Measurements from ENCODE around the gene RXRA.

The RXRA gene

DNA sequence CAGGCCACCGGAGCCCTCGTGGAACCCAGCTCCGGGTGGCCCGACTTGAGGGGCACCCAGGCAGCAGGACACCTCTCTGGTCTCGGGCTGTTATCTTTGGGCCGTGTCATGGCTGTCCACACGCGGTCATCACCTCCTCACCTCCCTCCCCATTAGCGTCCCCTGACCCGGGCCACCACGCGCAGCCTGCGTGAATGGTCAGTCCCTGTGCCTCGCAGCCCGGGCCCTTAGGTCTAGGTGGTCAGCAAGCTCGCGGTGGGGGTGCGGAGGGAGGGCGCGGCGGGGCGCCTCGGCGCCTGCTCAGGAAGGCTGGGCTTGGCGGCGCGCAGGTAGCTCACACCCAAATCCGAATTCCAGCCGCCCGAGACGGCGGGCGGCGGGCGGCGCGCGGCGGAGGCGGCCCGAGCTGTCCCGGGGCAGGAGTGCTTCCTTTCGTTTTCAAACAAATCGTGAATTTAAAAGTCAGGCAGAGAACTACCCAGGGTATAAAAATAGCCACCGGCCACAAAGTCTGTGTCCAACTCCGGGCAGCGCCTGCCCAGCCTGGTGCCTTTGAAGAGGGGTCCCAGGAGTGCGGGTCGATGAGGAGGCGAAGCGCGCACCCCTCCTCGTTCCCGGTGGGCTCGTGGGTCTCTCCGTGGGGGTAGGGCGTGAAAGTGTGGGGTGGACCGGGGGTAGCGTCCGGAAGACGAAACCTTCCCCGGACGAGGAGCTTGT is 1.0 kb upstream of the RXRA start:
- DNase-seq: peak in 1 of 2 experiments; percentile 24

DNA sequence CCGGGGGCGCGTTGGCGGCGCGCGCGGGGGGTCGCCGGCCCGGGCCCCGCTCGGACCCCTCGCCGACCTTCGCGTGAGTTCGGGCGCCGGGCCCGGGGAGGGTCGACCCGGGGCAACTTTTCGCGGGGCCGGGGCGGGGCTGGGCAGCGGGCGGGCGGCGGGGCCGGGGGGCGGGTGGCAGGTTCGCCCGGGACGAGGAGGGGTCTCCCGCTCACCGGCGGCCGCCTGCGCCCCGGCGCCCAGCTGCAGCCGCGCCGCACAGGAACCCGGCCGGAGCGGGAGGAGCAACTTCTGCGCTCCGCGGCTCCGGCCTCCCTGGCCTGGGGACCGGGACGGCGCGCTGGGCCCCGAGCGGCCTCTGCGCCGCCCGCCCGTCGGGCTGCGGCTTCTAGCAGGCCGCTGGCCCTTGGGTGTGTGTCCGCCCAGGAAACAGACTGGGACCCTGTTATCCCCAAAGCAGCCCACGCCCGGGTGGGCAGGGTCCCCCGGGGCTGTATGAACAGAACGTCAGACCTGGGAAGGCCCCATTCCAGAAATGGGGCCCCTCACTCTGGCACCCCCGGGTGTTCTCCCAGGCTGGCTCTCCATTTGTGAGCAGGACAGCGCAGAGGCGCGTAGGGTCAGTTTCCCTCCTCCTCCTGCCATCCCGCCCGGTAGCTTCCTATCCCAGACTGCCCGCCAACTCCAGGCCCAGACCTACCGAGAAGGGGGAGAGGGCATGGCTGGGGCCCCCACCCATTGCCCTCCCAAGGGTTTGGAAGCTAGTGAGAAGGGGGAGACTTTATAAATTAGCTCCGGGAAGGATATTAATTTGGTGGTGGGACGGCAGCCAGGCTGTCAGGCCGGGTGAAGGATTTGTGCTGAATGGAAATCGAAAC is 708 bp downstream of the RXRA start:
- DNase-seq: no peak

DNA sequence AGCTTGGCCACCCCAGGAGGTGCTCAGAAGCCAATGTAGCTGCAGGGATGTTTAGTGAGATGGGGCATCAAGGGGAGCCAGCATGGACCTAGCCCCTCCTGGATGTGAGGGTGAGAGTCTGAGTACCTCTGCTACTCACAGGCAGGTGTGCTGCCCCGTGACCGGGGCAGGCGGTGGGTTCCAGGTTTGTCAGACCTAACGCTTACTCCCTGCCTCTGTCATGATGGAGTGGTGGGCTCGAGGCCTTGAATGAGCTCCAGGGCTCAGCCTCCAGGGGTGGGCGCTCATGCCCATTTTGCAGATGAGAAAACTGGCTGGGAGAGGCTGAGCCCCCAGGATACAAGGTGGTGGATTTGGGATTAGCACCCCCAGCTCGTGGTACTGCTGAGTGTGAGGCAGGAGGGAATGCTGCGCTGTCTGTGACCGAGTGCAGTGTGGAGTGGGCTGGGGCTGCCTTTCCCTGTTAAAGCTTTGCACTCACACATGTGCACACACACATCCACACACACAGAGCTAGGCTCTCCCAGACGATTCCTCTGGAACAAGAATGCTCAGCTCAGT is 1.5 kb downstream of the RXRA start:
- no peak for DNase-seq

DNA sequence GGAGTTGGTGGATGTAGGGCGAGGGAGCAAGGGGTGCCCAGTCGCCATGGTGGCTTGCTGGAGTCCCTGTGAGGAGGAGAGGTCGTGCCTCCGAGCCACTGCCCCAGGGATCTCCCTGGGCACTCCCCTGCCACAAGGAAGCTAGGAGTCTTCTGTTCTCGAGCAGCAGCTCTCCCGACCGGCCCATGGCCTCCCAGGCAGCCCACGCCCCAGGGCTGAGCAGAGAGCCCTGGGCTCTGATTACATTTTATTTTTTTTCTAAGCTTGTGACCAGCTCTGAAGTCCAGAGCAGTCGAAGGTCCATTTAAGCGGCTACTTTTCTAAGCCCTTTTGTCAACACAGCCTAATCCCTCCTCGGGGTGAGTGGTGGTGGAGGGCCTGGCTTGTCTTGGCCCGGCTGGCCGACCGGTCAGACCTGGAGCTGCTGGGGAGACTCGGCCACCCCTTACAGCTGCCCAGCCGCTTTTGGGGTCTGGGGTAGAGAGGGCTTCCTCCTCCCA is 2.1 kb downstream of the RXRA start:
- DNase-seq: no peak

DNA sequence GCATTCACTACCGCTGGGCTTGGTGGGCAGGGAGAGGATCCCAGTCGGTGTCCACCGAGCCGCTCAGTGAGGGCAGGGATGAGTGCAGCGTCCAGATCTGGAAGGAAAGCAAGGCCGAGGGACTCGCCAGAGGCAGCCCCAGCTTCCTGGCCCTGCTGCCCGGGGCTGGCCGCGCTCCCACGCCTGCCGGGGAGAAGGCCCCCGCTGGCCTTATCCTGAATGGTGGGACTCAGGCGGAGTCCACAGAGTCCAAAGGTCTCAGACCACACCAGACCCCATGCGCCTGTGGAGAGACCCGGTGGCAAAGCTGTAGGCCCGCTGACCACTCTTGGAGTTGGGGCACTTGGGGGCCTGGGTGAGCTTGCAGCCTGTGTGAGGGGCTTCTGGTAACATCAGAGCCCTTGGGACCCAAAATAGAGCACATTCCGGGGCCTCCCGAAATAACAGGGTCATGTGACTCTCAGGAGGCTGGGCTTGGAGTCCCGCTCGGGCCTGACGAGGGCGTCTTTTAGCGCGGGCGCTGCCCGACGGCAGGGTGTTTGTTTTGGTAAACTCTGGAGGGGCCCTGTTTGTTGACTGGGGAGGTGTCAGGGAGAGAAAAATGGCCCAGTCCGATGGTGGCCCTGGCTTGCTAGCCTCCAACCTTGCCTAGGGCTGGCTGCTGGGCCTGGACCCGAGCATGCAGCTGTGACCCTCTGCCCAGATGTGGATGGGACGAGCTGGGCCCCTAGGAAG is 2.8 kb downstream of the RXRA start:
- DNase-seq: no peak

DNA sequence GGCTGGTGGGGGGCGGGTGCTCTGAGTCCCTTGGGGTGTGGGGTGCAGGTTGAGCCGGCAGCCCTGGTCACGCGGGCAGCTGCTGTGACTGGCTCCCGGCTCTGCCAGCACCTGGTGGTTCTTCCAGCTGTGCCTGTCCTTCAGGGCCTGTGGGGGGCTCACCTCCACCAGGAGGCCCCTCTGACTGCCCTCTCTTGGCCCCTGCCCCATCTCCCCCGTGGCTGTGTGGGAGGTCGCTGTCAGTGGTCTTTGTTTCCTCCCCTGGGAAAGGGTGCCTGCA is 3.3 kb downstream of the RXRA start:
- no peak for DNase-seq

DNA sequence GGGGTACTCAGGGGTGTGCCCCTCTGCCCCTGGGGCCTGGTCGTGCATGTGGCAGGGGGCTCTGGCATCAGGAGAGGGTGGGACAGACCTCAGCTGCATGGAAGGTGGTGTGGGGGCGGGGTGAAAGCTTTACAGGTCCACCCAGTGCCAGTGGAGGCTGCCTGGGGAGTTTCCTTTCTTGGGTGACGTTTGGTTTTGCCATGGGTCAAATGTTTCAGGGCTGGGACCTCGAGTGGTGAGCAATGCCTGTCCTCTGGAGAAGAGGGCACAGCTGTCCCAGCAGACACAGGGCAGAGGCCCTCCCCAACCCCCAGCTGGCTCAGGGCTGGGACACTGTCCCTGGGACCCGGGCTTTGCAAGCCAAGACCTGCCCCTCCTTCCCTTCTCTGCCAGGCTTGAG is 3.6 kb downstream of the RXRA start:
- no peak for DNase-seq

DNA sequence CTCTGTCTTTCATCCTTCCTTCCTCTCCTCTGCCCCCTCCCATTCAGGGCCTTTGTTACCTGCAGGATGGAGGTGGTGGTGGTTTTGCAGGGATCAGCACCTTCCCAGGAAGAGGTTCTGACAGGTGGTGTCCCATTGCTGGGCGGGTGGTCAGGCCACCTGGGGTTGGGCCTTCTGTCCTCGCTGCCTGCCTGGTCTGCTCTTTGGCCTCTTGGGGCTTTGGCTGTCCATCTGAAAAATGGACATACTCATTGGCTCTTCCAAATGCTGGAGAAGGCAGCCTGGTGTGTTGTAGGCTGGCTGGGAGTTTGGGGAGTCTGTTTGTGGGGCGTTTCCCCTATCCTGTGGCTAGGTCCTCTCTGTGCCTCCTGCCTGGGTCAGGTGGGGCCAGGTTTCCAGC is 4.3 kb downstream of the RXRA start:
- DNase-seq: no peak

DNA sequence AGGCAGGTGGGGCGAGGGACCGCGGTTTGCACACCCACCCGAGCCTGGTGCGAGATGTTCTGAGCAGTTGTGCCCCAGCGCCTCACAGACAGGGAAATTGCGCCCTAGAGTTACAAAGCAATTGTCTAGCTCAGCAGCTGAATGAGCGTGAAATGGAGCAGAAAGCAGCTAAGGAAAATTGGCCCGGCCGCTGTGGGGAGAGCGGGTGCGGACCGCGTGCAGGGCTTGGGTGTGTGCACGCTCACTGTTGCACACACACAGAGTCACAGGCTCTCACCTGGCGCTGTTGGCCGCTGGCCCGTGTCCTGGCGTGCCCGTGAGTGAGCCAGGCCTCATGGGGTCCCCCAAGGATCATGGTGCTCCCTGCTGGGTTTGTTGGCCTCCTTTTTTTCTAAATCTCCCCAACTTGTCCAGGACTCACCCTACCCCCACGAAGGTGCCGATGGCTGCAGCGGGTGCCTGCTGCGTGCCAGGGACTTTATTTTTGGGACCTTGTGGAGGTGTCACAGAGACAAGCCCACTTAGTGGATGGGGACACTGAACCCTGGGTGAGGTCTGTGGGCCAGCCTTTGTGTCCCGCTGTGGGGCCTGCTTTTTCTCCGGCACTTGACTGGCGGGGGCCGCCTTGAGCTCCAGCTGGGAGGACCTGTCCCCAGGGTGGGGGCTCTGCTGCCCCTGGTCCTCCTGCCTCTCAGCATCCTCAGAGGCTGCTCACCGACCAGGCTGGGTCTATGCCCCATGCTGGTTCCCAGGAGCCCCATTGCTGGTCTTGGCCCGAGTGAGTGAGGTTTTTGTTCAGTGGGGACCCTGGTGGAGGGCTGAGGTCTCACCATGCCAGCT is 5.2 kb downstream of the RXRA start:
- no peak for DNase-seq

DNA sequence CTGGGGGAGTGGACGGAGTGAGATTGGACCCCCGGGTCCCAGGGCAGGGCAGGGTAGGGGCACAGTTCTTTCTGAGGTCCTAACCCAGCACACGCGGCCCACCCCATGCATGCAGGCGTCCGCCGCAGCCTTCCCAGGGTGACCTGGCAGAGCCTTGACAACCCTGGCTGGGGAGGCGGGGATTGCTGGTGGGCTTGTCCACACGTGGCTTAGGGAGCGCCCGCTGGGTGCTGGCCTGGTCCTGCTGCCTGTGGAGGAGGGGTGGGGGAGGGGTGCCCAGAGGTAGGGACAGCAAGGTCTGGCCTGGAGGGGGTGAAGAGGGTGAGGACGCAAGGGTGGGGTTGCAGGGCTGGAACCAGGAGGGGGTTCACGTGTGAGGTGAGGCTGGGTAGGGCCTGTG is 6.0 kb downstream of the RXRA start:
- DNase-seq: no peak

DNA sequence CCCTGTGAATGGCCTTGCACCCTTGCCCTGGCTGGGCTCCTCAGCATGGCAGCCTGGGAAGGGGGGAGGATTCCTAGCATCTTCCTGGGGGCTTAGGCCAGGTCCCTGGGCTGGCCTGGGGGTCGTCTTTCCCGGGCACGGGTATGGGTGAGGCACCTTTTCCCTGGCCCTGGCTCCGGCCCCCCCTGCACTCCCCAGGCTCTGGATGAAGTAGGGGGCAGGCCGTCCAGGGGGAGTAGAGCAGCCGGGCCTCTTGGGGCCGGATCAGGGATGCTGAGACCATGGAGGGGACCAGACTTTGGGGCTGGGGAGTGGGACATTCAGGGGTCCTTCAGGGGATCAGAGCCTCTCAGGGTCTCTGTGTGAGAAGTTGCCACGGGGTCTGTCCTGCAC is 6.6 kb downstream of the RXRA start:
- no peak for DNase-seq

DNA sequence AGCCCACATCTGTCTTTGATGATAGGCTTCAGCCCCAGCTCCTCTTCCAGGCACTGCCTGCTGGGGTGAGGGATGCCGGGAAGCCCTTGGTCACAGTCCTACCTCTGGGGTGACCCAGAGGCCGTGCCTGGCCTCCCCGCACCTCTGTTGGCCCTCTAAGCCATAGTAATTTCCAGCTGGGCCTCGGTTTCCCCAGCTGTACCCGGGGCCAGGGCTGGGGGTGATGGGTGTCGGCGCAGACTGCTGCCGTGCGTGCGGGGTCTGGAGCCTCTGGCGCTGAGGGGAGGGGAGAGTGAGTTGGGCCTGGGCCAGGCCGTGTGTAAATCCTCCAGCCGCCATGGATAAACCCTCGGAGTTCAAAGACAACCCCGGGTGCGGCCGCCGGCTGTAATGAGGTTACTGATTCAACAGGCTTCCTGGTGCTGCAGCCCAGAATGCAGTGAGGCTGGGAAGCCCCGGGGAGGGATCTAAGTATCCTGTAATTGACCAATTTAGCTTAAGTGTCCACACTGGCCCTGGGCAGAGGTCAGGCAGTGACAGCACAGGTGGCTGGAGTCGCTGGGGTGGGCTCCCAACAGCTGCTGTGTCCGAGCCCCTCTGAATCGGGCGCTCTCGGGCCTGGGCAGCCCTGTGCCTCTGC is 7.1 kb downstream of the RXRA start:
- DNase-seq: no peak

DNA sequence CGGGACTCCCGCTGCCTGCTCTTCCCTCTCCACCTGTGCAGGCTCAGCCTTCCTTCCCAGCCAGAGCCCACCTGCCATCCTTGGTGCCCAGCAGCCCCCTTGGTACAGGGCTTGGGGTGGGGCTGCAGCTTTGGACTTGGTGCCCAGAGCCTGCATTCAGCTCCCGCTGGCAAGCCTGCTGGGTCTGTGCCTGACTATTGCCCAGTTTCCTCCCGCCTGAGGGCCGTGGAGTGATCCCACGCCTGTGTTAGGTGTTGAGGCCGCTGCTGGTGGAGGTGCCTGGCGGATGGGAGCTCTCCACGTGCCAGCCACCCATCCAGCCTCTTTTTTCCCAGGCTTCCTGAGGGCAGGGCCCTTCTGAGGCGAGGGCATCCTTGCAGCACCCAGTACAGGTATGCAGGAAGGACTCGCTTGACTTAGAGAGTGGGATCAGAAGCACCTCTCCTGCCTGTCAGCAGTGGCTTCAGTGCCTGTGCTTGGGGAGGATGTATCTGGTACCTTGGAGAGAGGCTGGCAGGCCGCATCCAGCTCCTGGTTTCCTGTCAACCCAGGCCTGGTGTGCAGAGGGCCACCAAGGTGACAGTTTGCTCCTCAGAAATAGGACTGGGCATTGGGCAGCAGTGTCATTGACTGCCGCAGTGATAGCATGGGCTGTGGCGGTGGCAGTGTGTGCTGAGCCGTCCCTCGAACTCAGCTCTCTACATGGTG is 7.8 kb downstream of the RXRA start:
- DNase-seq: no peak

DNA sequence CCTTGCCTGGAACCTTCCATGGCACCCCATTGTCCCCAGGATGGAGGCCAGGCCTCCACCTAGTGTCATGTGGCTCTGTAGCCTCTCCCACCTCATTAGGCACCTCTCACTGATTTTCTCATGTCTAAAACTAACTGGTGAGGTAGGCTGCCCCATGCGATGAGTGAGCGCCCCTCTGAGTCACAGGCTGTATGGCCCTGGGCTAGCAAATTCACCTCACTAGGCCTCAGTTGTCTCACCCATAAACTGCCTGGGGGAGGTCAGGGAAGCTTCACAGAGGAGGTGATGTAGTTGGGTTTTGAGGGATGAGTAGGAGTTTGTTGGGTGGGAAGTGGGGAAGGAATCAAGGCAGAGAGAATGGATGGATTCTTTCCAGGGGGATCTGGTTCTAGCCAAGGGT is 8.8 kb downstream of the RXRA start:
- no peak for DNase-seq

DNA sequence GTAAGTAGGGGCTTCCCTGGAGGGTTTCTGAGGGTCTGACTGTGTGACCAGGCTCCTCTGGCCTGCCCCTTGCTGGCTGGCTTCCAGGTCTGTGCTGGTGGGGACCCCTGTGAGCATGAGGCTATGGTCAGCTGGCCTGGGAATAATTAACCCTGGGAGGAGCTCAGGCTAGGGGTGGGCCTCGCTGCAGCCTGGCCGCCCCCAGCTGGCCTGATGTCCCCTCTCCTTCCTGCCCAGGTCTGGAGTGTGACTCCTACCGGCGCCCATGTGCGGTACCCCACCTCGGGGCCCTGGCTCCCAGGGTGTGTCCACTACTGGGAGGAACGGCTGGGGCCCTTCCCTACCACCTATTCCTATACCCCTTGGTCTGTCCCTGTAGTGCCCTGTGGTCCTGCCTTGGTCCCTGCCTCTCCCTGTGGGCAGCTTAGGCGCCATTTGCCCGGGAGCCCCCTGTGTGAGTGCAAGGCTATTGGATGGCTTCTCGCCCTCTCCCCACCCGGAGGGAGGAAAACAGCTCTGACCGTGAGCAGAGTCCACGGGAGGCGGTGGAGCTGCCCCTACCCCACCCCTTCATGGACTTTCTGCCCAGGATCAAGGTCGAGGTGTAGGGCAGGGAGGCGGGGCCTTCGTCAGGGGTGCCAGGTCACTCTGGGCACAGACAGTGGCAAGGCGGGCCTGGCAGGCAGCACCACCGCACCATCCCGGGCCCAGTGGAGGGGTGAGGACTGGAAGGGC is 9.4 kb downstream of the RXRA start:
- no peak for DNase-seq

DNA sequence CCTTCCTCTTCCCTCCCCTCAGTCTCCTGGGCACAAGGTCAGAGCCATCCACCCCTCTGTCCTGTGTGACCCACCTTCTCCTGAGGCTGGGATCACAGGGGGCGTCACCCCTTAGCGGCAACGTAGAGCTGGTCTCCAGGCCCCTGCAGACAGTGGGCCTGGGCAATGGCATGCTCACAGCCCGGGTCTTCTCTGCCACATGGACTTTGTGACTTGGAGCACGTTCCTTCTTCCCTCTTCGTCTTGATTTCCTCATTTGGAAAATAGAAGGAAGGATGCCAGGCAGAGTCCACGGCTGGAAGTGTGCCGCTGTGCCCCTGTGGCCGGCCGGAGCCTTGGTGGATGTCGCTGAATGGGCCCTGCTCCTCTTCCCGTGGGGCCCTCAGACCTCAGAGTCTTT is 10.0 kb downstream of the RXRA start:
- no peak for DNase-seq

DNA sequence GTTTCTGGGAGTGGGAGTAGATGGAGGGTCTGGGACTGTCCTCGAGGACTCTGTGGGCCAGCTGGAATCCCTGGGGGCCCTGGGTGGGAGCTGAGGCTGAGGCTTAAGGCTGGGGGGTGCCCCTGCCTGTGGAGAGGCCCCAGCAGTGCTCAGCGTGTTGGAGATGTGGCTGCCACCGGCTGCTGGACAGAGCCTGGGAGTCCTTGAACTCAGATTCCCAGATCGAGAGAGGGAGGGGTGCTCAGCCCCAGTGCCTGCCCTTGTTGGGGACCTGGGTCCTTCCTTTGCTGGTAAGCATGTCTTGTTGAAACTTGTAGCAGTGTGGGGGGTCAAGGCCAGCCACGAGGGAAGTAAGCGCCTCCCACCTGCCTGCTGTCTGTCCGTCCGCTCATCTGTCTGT is 10.7 kb downstream of the RXRA start:
- DNase-seq: no peak

DNA sequence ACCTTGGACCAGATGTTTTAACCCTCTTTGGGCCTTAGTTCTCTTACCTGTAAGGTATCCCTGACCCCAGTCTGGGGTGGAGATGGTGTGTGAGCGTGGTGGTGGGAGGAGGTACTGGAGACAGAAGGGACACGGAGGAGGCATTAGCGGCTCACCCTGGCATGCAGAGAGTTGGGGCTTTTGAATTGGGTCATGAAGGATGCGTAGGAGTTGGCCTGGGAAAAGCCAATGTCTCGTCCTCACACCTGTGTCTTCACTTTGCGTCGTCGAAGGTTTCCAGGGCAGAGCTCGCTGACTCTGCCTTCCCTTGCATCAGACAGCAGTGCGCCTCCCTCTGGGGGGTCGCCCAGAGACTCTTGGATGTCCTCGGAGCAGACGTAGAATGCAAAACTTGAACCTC is 11.2 kb downstream of the RXRA start:
- DNase-seq: no peak

DNA sequence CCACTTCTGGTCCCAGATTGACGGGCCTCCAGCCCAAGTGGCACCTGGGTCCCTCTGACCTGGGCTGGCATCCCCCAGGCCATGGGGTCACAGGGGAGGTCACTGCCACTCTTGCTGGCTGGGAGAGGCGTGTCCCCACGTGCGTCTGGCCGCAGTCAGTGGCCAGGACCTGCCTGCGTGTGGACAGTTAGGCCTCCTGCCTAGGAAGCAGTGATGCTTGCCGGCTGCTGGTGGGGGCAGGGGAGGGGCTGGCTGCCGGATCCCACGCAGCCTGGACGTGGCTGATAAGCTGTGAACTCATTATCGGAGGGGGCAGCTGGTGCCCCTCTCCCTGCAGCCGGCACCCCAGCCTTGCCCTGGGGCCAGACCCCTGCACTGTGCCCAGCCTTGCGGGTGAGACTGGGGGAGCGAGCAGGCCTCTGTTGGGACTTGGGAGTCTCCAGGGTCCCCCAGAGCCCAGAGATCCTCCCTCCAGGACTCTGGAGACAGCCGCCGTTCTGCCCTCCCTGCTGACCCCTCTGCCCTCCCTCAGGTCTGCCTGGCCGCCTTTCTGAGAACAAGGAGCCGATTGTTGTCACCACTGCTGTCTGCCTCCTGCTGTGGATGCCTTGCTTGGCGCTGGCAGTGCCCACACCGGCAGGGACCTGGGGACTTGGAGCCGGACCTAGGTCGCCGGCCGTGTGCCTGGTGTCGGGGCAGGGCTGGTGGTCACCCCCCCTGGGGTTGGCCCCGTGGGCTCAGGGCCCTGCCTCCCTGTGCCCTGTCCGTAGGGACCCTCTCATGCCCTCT is 12.3 kb downstream of the RXRA start:
- no peak for DNase-seq

Measured in activated CD4-positive, alpha-beta T cell treated with anti-CD3 and anti-CD28 coated beads, Interleukin-2, amount 50 U/mL, for 4 hours (primary cell).